HCT116 (cell line): ENCODE data around the gene AKIRIN2. TPM values are rescaled to one million over a fixed set of nuclear protein-coding genes. Genes with fewer than 3 reads are reported as not detected.

Experiments used
- ATAC-seq: fragments of 200-7000 bp; cut with Tn5 transposase; 2 replicates; pipeline ENCODE4 v1.9.1; 2020; ENCODE audit warnings: mild to moderate bottlenecking, moderate library complexity
- BruUV-seq: library from RNA; stranded (reverse); fragments of 400-500 nt; replicated peaks from 2 replicates; lab custom pipeline; 2021; lab: Mats Ljungman, UMichigan
- CTCF ChIA-PET: fragments of 300-600 bp; sonication (Branson Sonifier 250); formaldehyde crosslinking; loops from one replicate; lab custom pipeline; 2021; ENCODE audit warnings: antibody characterized with exemption; lab: Charles Lee
- POLR2A ChIA-PET: fragments of 300-600, 350-600 bp; sonication (Branson Sonifier 250); formaldehyde crosslinking; loops from one replicate; lab custom pipeline; 2021; ENCODE audit warnings: antibody characterized with exemption; lab: Charles Lee
- RAD21 ChIA-PET, 2 experiments: fragments of 300-600 bp; sonication (Branson Sonifier 250); formaldehyde crosslinking; loops; one replicate each; lab custom pipeline; 2023; ENCODE audit warnings: low total read pairs in 2 of 2; ENCODE audit not compliant: uncharacterized antibody in 2 of 2, unreplicated experiment in 2 of 2, low non-redundant PET in 1 of 2; lab: Charles Lee
- DNase-seq: peaks from one replicate; pipeline ENCODE4 v3.0.0-alpha.2; 2010; ENCODE audit warnings: low read depth, low spot score
- H2AFZ ChIP-seq: fragments of 200-600 bp; shearing (Covaris generic), sonication (generic); 2 replicates; pipeline ENCODE4 v1.6.1; 2017; ENCODE audit warnings: low read depth, mixed run types, mixed read lengths, antibody characterized with exemption, low read length; ENCODE audit not compliant: poor library complexity, severe bottlenecking
- H3K27ac ChIP-seq: 2 replicates; pipeline ENCODE4 v1.5.1; 2012; ENCODE audit warnings: low read depth, low read length
- H3K27me3 ChIP-seq: fragments of 200-600 bp; sonication (generic); 2 replicates; pipeline ENCODE4 v1.6.1; 2016; ENCODE audit warnings: mixed run types, low read length, mixed read lengths; ENCODE audit not compliant: insufficient read depth
- H3K36me3 ChIP-seq, 2 experiments: fragments of 200-500 bp in 1 of 2; fragments of 200-600 bp in 1 of 2; sonication (Bioruptor generic) in 1 of 2; sonication (generic) in 1 of 2; 2 replicates each; pipeline versions ENCODE4 v1.5.1 to v1.6.1; 2014 to 2016; ENCODE audit warnings: low read length in 2 of 2, inconsistent platforms in 1 of 2, mixed read lengths in 1 of 2, mixed run types in 1 of 2; ENCODE audit not compliant: insufficient read depth in 2 of 2, control insufficient read depth in 1 of 2
- H3K4me1 ChIP-seq, 2 experiments: fragments of 200-600 bp in 1 of 2; sonication (generic) in 1 of 2; 2 replicates each; pipeline versions ENCODE4 v1.5.1 to v1.6.1; 2012 to 2017; ENCODE audit warnings: low read length in 2 of 2, inconsistent platforms in 1 of 2, mild to moderate bottlenecking in 1 of 2, mixed read lengths in 1 of 2, mixed run types in 1 of 2, moderate library complexity in 1 of 2; ENCODE audit not compliant: insufficient read depth in 2 of 2, control insufficient read depth in 1 of 2
- H3K4me2 ChIP-seq: fragments of 200-600 bp; sonication (generic); 2 replicates; pipeline ENCODE4 v1.6.1; 2017; ENCODE audit warnings: mixed run types, low read length, mixed read lengths
- H3K4me3 ChIP-seq, 2 experiments: fragments of 200-600 bp in 1 of 2; sonication (generic) in 1 of 2; replicated peaks in 1 of 2; 2 replicates each; pipeline ENCODE4 v1.5.1; 2011 to 2016; ENCODE audit warnings: low read length in 2 of 2, control low read depth in 1 of 2, low read depth in 1 of 2, mild to moderate bottlenecking in 1 of 2, mixed read lengths in 1 of 2, mixed run types in 1 of 2
- H3K79me2 ChIP-seq: fragments of 200-600 bp; sonication (generic); 2 replicates; pipeline ENCODE4 v1.6.1; 2017; ENCODE audit warnings: mild to moderate bottlenecking, mixed run types, low read length, moderate library complexity, mixed read lengths; ENCODE audit not compliant: insufficient read depth
- H3K9ac ChIP-seq: fragments of 200-600 bp; sonication (generic); 2 replicates; pipeline ENCODE4 v1.6.1; 2016; ENCODE audit warnings: low read length, mixed read lengths
- H3K9me2 ChIP-seq: fragments of 200-600 bp; sonication (generic), shearing (Covaris generic); 2 replicates; pipeline ENCODE4 v1.6.1; 2017; ENCODE audit warnings: mixed run types, mild to moderate bottlenecking, moderate library complexity; ENCODE audit not compliant: insufficient read depth
- H3K9me3 ChIP-seq, 2 experiments: fragments of 200-500 bp in 1 of 2; fragments of 200-600 bp in 1 of 2; sonication (Bioruptor generic) in 1 of 2; sonication (generic) in 1 of 2; 2 replicates each; pipeline ENCODE4 v1.6.1; 2014 to 2017; ENCODE audit warnings: low read length in 2 of 2, mixed read lengths in 2 of 2, inconsistent platforms in 1 of 2, low read depth in 1 of 2, mild to moderate bottlenecking in 1 of 2, mixed run types in 1 of 2, moderate library complexity in 1 of 2; ENCODE audit not compliant: control insufficient read depth in 1 of 2, insufficient read depth in 1 of 2
- H4K20me1 ChIP-seq: fragments of 200-600 bp; sonication (generic), shearing (Covaris generic); 2 replicates; pipeline ENCODE4 v1.6.1; 2017; ENCODE audit warnings: mixed run types, mild to moderate bottlenecking, moderate library complexity; ENCODE audit not compliant: insufficient read depth
- CBX3 ChIP-seq: IDR thresholded peaks from 2 replicates; pipeline ENCODE4 v1.6.1; 2012; ENCODE audit warnings: low read depth
- CEBPB ChIP-seq: IDR thresholded peaks from 2 replicates; pipeline ENCODE4 v1.6.1; 2012; ENCODE audit warnings: low read depth
- EGR1 ChIP-seq: IDR thresholded peaks from 2 replicates; pipeline ENCODE4 v1.6.1; 2012; ENCODE audit warnings: low read depth
- FOSL1 ChIP-seq: IDR thresholded peaks from 2 replicates; pipeline ENCODE4 v1.6.1; 2012; ENCODE audit warnings: low read depth
- JUND ChIP-seq: IDR thresholded peaks from 2 replicates; pipeline ENCODE4 v1.6.1; 2012
- POLR2A ChIP-seq: IDR thresholded peaks from 2 replicates; pipeline ENCODE4 v1.7.0; 2011; ENCODE audit warnings: borderline replicate concordance; ENCODE audit not compliant: insufficient read depth, insufficient read length; ENCODE audit errors: extremely low read depth
- POLR2AphosphoS5 ChIP-seq: IDR thresholded peaks from 2 replicates; pipeline ENCODE4 v1.6.1; 2011; ENCODE audit warnings: mild to moderate bottlenecking, low read depth, low read length, moderate library complexity
- RAD21 ChIP-seq: IDR thresholded peaks from 2 replicates; pipeline ENCODE4 v1.6.1; 2012; ENCODE audit warnings: low read depth, mild to moderate bottlenecking
- SP1 ChIP-seq: IDR thresholded peaks from 2 replicates; pipeline ENCODE4 v1.6.1; 2012; ENCODE audit warnings: low read depth
- TCF7L2 ChIP-seq: IDR thresholded peaks from 2 replicates; pipeline ENCODE4 v1.7.0; 2011; ENCODE audit warnings: borderline replicate concordance, inconsistent platforms; ENCODE audit not compliant: insufficient read depth, insufficient read length; ENCODE audit errors: extremely low read depth
- YY1 ChIP-seq: IDR thresholded peaks from 2 replicates; pipeline ENCODE4 v1.6.1; 2011; ENCODE audit warnings: low read length, low read depth, moderate library complexity, mild to moderate bottlenecking; ENCODE audit not compliant: insufficient replicate concordance; ENCODE audit errors: extremely low read depth
- ZFX ChIP-seq: fragments of 450-650 bp; IDR thresholded peaks from 2 replicates; pipeline ENCODE4 v1.6.1; 2017
- intact Hi-C: fragments of 100-400 bp; cut with micrococcal nuclease; formaldehyde crosslinking; loops from 2 replicates; pipeline ENCODE4 v1.10.0; 2022
- total RNA-seq: library from RNA; stranded (reverse); gene quantifications from one replicate; pipeline ENCODE4 v1.2.1, GENCODE V29; 2021; ENCODE audit not compliant: unreplicated experiment
- TF ChIP-seq, protein P1 (sequence below): IDR thresholded peaks from 2 replicates; pipeline ENCODE4 v1.6.1; 2012
- TF ChIP-seq, protein P2 (sequence below): IDR thresholded peaks from 2 replicates; pipeline ENCODE4 v1.6.1; 2011; ENCODE audit warnings: mild to moderate bottlenecking, low read length, moderate library complexity; ENCODE audit not compliant: insufficient replicate concordance; ENCODE audit errors: extremely low read depth

AKIRIN2 gene
- total RNA-seq, 1 experiment from 2014 or later: 54.8 TPM

DNA sequence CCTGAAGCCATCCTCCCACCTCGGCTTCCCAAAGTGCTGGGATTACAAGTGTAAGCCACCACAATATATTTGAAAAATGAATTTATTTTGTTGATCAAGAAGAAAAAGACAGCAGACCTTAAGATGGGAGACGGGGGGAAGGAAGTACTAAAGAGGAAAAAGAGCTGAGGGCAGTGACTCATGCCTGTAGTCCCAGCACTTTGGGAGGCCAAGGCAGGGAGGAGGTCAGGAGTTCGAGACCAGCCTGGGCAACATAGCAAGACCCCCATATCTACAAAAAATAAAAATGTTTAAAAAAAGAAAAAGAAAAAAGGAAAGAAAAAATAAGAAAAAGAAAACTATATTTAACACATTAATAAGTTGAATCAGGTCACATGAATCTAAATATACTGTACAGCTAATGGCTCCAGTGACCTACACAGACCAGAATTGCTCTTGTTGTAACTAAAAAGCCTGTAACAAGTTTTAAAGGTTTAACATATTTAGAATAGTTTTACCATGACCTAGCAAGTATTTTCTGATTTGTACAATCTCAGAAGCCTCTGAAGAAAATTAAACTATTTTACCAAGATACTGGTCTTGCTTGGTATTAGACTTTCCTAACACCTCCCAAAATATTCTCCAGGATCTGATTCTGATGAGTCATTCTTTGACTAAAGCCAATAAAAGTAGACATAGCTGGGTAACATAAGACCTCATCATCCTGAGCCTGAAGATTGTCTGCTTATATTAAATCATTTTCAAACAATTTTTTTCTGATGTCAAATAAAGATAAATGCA lies 4.3 kb upstream of the AKIRIN2 start:
- no peak for DNase-seq
- H4K20me1 ChIP-seq: no peaks in the 10 kb centered on the region
- H3K27me3 ChIP-seq: no peaks in the 10 kb centered on the region
- peak overlapping the region; percentile 72 for H2AFZ ChIP-seq
- no peaks in the 10 kb centered on the region for H3K9me2 ChIP-seq
- H3K4me2 ChIP-seq: peak overlapping the region; percentile 27
- H3K9me3 ChIP-seq: no peaks in the 10 kb centered on the region
- peaks cover 6 to 33% of the 10 kb centered on the region in 2 experiments; a peak in 3 of 4 replicates for H3K4me1 ChIP-seq
- no peak overlapping the region for H3K27ac ChIP-seq
- CTCF ChIA-PET: no interaction called here
- RAD21 ChIA-PET: no interaction called here
- no peaks in the 10 kb centered on the region for H3K36me3 ChIP-seq
- H3K4me3 ChIP-seq: no peak overlapping the region
- no peak overlapping the region for H3K9ac ChIP-seq
- H3K79me2 ChIP-seq: peaks cover 7% of the 10 kb centered on the region
- BruUV-seq: no TSS peak
- POLR2A ChIA-PET: no interaction called here
- intact Hi-C loops: no loop called here
- no peak for ATAC-seq
- TF ChIP-seq, protein P1, sequence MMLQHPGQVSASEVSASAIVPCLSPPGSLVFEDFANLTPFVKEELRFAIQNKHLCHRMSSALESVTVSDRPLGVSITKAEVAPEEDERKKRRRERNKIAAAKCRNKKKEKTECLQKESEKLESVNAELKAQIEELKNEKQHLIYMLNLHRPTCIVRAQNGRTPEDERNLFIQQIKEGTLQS: no peak
- 0 out of 2 replicates have a peak, but pooled peaks have one; percentile 33 for TF ChIP-seq FOSL1
- TF ChIP-seq, all 23 proteins: peak for 1

DNA sequence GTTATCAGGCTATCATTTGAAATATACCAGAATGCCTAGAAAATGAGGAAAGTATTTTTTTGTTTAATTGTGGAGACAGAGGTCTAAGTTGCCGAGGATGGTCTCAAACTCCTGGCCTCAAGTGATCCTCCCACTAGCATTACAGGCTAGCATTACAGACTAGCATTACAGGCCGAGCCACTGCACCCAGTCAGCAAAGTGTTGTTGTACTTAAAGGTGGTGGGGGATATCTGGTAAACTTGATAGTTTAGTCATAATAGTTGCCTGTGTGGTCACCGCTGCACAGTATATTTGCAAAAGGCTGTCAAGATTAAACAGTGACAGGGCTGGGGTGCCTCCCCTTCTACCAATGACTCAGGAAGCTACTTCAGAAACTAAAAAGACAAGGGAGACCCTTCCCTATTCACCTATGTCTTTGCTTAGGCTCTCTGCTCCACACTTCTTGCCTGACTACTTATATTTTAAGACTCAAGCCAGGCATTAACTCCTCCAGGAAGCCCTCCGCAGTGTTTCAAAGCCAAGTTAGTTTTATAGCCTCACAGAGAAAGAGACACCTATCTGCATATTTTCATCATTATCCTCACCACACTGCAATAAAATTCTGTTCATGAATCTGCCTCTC lies 3.1 kb upstream of the AKIRIN2 start:
- Histone ChIP-seq H3K4me2 (no peak overlapping the region), H3K9me2 (no peaks in the 10 kb centered on the region), H3K36me3 (no peaks in the 10 kb centered on the region), H3K4me1 (peaks cover 10 to 38% of the 10 kb centered on the region in 2 experiments), H3K4me3 (no peak overlapping the region), H3K27ac (no peak overlapping the region), H3K79me2 (peaks cover 19% of the 10 kb centered on the region), H3K27me3 (no peaks in the 10 kb centered on the region), H4K20me1 (peaks cover 5% of the 10 kb centered on the region; the same call in 1 of the 2 replicates), H3K9ac (no peak overlapping the region), H2AFZ (peak overlapping the region; percentile 37), H3K9me3 (no peaks in the 10 kb centered on the region)
- ChIA-PET POLR2A (no interaction called here), RAD21 (no interaction called here), CTCF (no interaction called here)
- ATAC-seq: no peak
- no peak for DNase-seq
- no TSS peak for BruUV-seq
- intact Hi-C loops: no loop called here
- TF ChIP-seq CEBPB (no peak), JUND (no peak), RAD21 (no peak), YY1 (no peak), POLR2AphosphoS5 (no peak), SP1 (no peak), ZFX (no peak), POLR2A (no peak), TCF7L2 (no peak), EGR1 (no peak), CBX3 (no peak)
- TF ChIP-seq, protein P2, sequence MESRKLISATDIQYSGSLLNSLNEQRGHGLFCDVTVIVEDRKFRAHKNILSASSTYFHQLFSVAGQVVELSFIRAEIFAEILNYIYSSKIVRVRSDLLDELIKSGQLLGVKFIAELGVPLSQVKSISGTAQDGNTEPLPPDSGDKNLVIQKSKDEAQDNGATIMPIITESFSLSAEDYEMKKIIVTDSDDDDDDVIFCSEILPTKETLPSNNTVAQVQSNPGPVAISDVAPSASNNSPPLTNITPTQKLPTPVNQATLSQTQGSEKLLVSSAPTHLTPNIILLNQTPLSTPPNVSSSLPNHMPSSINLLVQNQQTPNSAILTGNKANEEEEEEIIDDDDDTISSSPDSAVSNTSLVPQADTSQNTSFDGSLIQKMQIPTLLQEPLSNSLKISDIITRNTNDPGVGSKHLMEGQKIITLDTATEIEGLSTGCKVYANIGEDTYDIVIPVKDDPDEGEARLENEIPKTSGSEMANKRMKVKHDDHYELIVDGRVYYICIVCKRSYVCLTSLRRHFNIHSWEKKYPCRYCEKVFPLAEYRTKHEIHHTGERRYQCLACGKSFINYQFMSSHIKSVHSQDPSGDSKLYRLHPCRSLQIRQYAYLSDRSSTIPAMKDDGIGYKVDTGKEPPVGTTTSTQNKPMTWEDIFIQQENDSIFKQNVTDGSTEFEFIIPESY: no peak
